ENCODE results near the gene RNASET2.
"Not testable (repeated sequence)": the region's sequence is repeated elsewhere in the genome, so short reads cannot be mapped to it uniquely, and the experiment has no call there.

Gene RNASET2

GRCh38 chr6:166900956-166901607 lies 55.3 kb downstream of the RNASET2 start:
- no peak for DNase-seq

DNA sequence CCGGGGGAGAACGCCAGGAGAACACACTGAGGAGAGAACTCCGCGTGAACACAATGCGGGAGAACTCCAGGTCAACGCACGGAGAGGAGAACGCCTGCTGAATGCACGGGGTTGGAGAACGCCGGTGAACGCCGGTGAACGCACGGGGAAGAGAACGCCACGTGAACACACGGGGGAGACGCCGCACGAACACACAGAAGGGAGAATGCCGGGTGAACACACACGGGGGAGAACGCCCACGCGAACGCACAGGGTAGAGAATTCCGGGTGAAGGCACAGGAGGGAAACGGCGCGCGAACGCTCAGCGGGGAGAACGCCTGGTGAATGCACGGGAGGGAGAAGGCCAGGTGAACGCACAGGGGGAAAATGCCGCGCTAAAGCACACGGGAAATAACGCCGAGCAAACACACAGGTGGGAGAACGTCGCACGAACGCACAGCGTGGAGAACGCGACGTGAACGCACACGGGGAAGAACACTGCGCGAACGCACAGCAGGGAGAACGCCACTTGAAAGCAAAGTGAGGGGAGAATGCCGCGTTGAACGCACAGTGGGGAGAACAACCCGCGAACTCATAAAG lies 56.1 kb downstream of the RNASET2 start:
- no peak for DNase-seq

DNA sequence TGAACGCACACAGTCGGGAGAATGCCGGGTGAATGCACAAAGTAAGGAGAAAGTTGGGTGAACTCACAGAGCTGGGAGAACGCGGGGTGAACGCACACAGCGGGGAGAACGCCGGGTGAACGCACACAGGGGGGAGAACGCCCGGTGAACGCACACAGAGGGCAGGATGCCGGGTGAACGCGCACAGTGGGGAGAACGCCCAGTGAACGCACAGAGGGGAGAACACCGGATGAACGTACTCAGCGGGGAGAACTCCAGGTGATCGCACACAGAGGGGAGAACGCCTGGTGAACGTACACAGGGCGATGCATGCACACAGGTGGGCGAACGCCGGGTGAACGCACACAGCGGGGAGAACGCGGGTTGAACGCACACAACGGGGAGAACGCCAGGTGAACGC lies 57.4 kb downstream of the RNASET2 start:
- no peak for DNase-seq

DNA sequence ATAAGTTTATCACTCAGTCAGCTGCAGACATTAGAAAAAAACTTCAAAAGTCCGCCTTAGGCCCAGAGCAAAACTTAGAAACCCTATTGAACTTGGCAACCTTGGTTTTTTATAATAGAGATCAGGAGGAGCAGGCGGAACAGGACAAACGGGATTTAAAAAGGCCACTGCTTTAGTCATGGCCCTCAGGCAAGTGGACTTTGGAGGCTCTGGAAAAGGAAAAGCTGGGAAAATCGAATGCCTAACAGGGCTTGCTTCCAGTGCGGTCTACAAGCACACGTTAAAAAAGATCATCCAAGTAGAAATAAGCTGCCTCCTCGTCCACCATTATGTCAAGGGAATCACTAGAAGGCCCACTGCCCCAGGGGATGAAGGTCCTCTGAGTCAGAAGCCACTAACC lies 61.7 kb downstream of the RNASET2 start:
- DNase-seq: not testable (repeated sequence)

GRCh38 chr6:166892472-166892871 lies 63.9 kb downstream of the RNASET2 start:
- DNase-seq: not testable (repeated sequence)

GRCh38 chr6:166886773-166887172 lies 69.6 kb downstream of the RNASET2 start:
- not testable (repeated sequence) for DNase-seq

DNA sequence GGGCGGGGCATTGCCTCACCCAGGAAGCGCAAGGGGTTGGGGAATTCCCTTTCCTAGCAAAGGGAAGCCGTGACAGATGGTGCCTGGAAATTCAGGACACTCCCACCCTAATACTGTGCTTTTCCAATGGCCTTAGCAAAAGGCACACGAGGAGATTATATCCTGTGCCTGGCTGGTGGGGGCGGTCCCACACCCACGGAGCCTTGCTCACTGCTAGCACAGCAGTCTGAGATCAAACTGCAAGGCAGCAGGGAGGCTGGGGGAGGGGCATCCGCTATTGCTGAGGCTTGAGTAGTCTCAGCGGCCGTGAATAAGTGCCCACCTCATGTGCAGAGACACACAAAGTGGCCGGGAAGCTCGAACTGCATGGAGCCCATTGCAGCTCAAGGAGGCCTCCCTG lies 71.4 kb downstream of the RNASET2 start:
- not testable (repeated sequence) for DNase-seq

DNA sequence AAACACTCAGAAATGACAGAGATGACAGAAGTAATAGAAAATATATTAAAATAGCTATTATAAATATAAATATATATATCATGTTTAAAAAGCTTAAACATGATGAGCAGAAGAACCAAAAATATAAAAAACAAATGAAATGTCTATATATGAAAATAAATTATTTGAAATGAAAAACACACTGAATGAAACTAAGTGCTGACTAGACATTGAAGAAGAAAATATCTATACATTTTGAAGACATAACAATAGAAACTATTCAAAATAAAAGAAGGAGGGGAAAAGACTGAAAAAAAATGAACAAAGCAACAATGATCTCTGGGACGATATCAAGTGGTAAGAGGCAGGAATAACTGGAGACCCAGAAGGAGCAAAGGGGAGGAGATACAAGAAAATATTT lies 76.8 kb downstream of the RNASET2 start:
- DNase-seq: no peak
